Osteoblast (primary cell): ENCODE data around the gene SLC25A17. TPM values are rescaled to one million over a fixed set of nuclear protein-coding genes. Genes with fewer than 3 reads are reported as not detected.
A peak's percentile ranks its signal among the peaks of the same experiment; 100 is the strongest.

Experiments
- DNase-seq: peaks from one replicate; pipeline ENCODE4 v3.0.0; 2011; ENCODE audit warnings: low spot score, mixed read lengths; ENCODE audit not compliant: insufficient read length; ENCODE audit errors: missing footprints
- H2AFZ ChIP-seq: 2 replicates; pipeline ENCODE4 v1.6.0; 2011; ENCODE audit warnings: mild to moderate bottlenecking, low read length
- H3K27ac ChIP-seq: 2 replicates; pipeline ENCODE4 v1.5.1; 2011; ENCODE audit warnings: mild to moderate bottlenecking, low read depth, low read length, moderate library complexity
- H3K27me3 ChIP-seq: 2 replicates; pipeline ENCODE4 v1.6.0; 2012; ENCODE audit warnings: mild to moderate bottlenecking, control low read depth, inconsistent platforms, low read length, moderate library complexity; ENCODE audit not compliant: insufficient read depth
- H3K36me3 ChIP-seq: 2 replicates; pipeline ENCODE4 v1.5.1; 2011; ENCODE audit warnings: mild to moderate bottlenecking, low read length, control low read depth, moderate library complexity; ENCODE audit not compliant: insufficient read depth
- H3K4me1 ChIP-seq: 2 replicates; pipeline ENCODE4 v1.5.1; 2011; ENCODE audit warnings: mild to moderate bottlenecking, low read length, control low read depth, moderate library complexity; ENCODE audit not compliant: insufficient read depth
- H3K4me2 ChIP-seq: 2 replicates; pipeline ENCODE4 v1.6.0; 2011; ENCODE audit warnings: mild to moderate bottlenecking, low read length; ENCODE audit not compliant: insufficient read depth
- H3K4me3 ChIP-seq: fragments of 200-600 bp; sonication (generic); 3 replicates; pipeline ENCODE4 v1.5.1; 2012; ENCODE audit warnings: mild to moderate bottlenecking, low read length, inconsistent platforms; ENCODE audit not compliant: insufficient read depth
- H3K79me2 ChIP-seq: 2 replicates; pipeline ENCODE4 v1.6.0; 2012; ENCODE audit warnings: mild to moderate bottlenecking, low read length, control low read depth, inconsistent platforms; ENCODE audit not compliant: insufficient read depth
- H3K9me3 ChIP-seq: 2 replicates; pipeline ENCODE4 v1.5.1; 2011; ENCODE audit warnings: low read depth, low read length, control low read depth
- H4K20me1 ChIP-seq: 2 replicates; pipeline ENCODE4 v1.6.0; 2012; ENCODE audit warnings: mild to moderate bottlenecking, low read length, control low read depth; ENCODE audit not compliant: insufficient read depth
- total RNA-seq: library from RNA; depleted of rRNA; stranded (reverse); fragments of >200 nt; gene quantifications from 2 replicates; pipeline ENCODE4 v1.2.3, GENCODE V29; 2012
- TF ChIP-seq, protein P1 (sequence below): IDR thresholded peaks from 2 replicates; pipeline ENCODE4 v1.5.1; 2011; ENCODE audit warnings: mild to moderate bottlenecking, low read depth, low read length, moderate library complexity; ENCODE audit errors: extremely low read depth

Gene SLC25A17
- total RNA-seq, 1 donor, result 16.3 TPM

DNA sequence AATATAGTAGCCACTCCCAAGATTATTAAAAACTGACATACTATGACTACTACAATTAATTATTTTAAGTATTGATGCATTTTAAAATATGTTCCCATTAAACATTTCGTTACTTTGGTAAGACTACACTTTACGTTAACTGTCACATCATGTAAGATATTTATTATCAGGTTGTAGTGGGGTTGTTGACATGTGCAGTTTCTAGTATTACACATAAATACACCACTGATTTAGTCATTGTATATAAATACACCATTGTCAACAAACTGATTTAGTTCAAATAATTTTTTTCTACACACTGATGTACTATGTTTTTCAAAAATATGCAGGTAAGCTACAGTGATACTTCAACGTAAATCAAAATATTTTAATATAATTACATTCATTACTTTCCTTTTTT is 25.8 kb upstream of the SLC25A17 start:
- Histone ChIP-seq H3K27ac (no peak overlapping the region), H3K4me1 (no peaks in the 10 kb centered on the region), H4K20me1 (peaks cover 13% of the 10 kb centered on the region), H3K27me3 (no peaks in the 10 kb centered on the region), H2AFZ (no peak overlapping the region), H3K9me3 (no peaks in the 10 kb centered on the region), H3K79me2 (peaks cover 93% of the 10 kb centered on the region), H3K4me3 (no peak overlapping the region), H3K4me2 (no peak overlapping the region), H3K36me3 (peaks cover 84% of the 10 kb centered on the region)
- peak; percentile 41 for DNase-seq
- TF ChIP-seq, protein P1, sequence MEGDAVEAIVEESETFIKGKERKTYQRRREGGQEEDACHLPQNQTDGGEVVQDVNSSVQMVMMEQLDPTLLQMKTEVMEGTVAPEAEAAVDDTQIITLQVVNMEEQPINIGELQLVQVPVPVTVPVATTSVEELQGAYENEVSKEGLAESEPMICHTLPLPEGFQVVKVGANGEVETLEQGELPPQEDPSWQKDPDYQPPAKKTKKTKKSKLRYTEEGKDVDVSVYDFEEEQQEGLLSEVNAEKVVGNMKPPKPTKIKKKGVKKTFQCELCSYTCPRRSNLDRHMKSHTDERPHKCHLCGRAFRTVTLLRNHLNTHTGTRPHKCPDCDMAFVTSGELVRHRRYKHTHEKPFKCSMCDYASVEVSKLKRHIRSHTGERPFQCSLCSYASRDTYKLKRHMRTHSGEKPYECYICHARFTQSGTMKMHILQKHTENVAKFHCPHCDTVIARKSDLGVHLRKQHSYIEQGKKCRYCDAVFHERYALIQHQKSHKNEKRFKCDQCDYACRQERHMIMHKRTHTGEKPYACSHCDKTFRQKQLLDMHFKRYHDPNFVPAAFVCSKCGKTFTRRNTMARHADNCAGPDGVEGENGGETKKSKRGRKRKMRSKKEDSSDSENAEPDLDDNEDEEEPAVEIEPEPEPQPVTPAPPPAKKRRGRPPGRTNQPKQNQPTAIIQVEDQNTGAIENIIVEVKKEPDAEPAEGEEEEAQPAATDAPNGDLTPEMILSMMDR, result no peak

DNA sequence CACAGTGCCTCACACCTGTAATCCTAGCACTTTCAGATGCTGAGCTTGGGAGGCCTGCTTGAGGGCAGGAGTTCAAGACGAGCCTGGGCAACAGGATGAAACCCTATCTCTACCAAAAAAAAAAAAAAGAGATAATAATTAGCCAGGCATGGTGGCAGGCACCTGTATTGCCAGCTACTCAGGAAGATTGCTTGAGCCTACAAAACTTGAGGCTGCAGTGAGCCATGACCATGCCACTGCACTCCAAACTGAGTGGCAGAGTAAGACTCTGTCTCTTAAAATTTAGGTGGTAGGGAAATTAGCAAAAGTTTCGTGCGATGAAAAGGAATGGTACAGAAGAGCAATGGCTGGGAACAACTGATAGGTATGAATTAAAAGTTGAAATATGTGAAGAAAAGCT is 19.3 kb upstream of the SLC25A17 start:
- TF ChIP-seq, protein P1, result no peak
- Histone ChIP-seq H3K79me2 (peaks cover 72% of the 10 kb centered on the region), H3K36me3 (peaks cover 84% of the 10 kb centered on the region)

DNA sequence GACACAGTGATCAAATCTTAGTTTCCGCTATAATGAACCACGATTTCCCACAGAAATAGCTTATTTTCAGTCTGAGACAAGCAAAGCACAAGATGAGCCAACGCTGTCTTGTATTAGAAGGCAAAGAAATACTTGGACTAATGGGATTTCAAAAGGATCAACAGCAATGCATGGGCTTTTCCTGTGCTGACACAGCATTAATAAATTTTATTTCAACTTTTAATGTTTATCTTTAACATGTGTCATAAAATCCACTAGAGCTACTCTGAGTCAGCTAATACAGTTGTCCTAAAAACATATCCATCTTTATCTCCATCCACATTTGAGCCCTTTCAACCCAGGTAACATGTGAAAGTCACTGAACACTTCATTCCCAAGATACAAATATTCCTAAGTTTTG is 15.5 kb upstream of the SLC25A17 start:
- H3K4me2 ChIP-seq, result no peak overlapping the region
- H3K4me3 ChIP-seq, result no peak overlapping the region
- TF ChIP-seq, protein P1, result no peak
- no peaks in the 10 kb centered on the region for H3K9me3 ChIP-seq
- no peak for DNase-seq
- peaks cover 15% of the 10 kb centered on the region for H4K20me1 ChIP-seq
- H3K4me1 ChIP-seq, result no peaks in the 10 kb centered on the region
- H3K27me3 ChIP-seq, result no peaks in the 10 kb centered on the region
- H3K36me3 ChIP-seq, result peaks cover 86% of the 10 kb centered on the region
- no peak overlapping the region for H2AFZ ChIP-seq
- H3K27ac ChIP-seq, result no peak overlapping the region
- H3K79me2 ChIP-seq, result peaks cover 48% of the 10 kb centered on the region

More for the DNA sequence above, 19.3 kb upstream of the SLC25A17 start:
- no peaks in the 10 kb centered on the region for H3K4me1 ChIP-seq
- no peak overlapping the region for H3K4me2 ChIP-seq
- no peaks in the 10 kb centered on the region for H3K27me3 ChIP-seq
- H3K9me3 ChIP-seq, result no peaks in the 10 kb centered on the region
- no peak for DNase-seq
- no peak overlapping the region for H3K4me3 ChIP-seq
- no peak overlapping the region for H3K27ac ChIP-seq
- peaks cover 22% of the 10 kb centered on the region for H4K20me1 ChIP-seq
- no peak overlapping the region for H2AFZ ChIP-seq

DNA sequence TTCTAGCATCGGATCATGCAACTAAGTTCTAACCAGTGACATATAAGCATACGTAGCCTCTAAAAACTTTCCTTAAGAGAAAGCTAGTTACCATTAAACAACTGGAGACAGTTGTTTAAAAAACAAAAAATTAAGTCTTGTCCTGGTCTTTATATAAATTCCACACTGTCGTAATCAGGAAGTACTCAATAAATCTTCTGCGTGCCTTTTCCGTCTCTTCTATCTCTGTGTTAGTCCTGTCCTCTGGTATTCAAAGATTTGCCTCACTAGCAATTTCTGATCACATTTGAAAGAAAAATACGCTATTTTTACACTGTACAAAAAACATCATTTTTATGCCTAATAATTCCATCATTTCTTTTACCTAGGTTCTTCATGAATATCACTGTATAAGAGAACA is 10.0 kb upstream of the SLC25A17 start:
- Histone ChIP-seq H3K36me3 (peaks cover 68% of the 10 kb centered on the region), H3K27ac (no peak overlapping the region), H3K79me2 (peaks cover 17% of the 10 kb centered on the region), H3K27me3 (no peaks in the 10 kb centered on the region), H3K9me3 (no peaks in the 10 kb centered on the region), H3K4me3 (no peak overlapping the region), H4K20me1 (peaks cover 4% of the 10 kb centered on the region), H2AFZ (no peak overlapping the region), H3K4me1 (no peaks in the 10 kb centered on the region), H3K4me2 (no peak overlapping the region)
- TF ChIP-seq, protein P1, result no peak
- no peak for DNase-seq
